ENCODE results near the gene IFNA8. TPM values are rescaled to one million over a fixed set of nuclear protein-coding genes. Genes with fewer than 3 reads are reported as not detected.
"Not testable (repeated sequence)": the region's sequence is repeated elsewhere in the genome, so short reads cannot be mapped to it uniquely, and the experiment has no call there.

IFNA8 gene
- total RNA-seq, 2 experiments from 2014 or later: not detected

DNA sequence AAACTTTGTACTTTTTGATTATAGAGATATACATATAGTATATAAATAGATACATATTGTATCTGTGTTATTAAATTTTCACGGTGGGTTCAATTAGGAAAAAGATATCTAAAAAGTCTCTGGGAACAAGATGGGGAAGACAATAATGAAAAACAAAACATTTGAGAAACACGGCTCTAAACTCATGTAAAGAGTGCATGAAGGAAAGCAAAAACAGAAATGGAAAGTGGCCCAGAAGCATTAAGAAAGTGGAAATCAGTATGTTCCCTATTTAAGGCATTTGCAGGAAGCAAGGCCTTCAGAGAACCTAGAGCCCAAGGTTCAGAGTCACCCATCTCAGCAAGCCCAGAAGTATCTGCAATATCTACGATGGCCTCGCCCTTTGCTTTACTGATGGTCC, 31.2 kb downstream of the IFNA8 start, which contains the start of gene IFNA1:
Gene IFNA1, plus strand, starts transcription at position 301 of the 400 bp plus-strand sequence. Its CDS starts 69 bp downstream, at position 370.
- H3K27ac ChIP-seq (ENCODE audit: low read depth, low read length, poor library complexity, severe bottlenecking): no peak within 1 kb of the TSS
- no peaks in the 10 kb centered on the region for H4K20me1 ChIP-seq (ENCODE audit: insufficient read depth, low read length)
- no peak within 1 kb of the TSS for H3K4me2 ChIP-seq (ENCODE audit: low read length)
- H3K36me3 ChIP-seq (ENCODE audit: insufficient read depth, low read length): no peaks in the 10 kb centered on the region
- BruUV-seq (replicated peaks): no TSS peak
- H3K4me1 ChIP-seq (ENCODE audit: insufficient read depth, low read length, poor library complexity, severe bottlenecking): no peaks in the 10 kb centered on the region
- CTCF ChIA-PET (ENCODE audit: unreplicated experiment): no interaction called here
- no peak within 1 kb of the TSS for H2AFZ ChIP-seq (ENCODE audit: low read length)
- no peaks in the 10 kb centered on the region for H3K9me3 ChIP-seq (ENCODE audit: low read length)
- POLR2A ChIA-PET: interaction anchor here (0.7 kb wide), 2 partner anchors 8 to 1682 kb away, joined by 3 read pairs; no protein-coding TSS in a partner anchor
- TF ChIP-seq, protein P1, sequence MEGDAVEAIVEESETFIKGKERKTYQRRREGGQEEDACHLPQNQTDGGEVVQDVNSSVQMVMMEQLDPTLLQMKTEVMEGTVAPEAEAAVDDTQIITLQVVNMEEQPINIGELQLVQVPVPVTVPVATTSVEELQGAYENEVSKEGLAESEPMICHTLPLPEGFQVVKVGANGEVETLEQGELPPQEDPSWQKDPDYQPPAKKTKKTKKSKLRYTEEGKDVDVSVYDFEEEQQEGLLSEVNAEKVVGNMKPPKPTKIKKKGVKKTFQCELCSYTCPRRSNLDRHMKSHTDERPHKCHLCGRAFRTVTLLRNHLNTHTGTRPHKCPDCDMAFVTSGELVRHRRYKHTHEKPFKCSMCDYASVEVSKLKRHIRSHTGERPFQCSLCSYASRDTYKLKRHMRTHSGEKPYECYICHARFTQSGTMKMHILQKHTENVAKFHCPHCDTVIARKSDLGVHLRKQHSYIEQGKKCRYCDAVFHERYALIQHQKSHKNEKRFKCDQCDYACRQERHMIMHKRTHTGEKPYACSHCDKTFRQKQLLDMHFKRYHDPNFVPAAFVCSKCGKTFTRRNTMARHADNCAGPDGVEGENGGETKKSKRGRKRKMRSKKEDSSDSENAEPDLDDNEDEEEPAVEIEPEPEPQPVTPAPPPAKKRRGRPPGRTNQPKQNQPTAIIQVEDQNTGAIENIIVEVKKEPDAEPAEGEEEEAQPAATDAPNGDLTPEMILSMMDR (conservative IDR thresholded peaks at IDR 0.05; ENCODE audit: low read length): no peak
- intact Hi-C loops (cut with micrococcal nuclease; ENCODE audit: unreplicated experiment): no loop called here
- no peak within 1 kb of the TSS for H3K4me3 ChIP-seq (ENCODE audit: low read depth, low read length, poor library complexity, severe bottlenecking)
- H3K9me2 ChIP-seq (ENCODE audit: insufficient read depth, low read length): no peaks in the 10 kb centered on the region
- H3K79me2 ChIP-seq (ENCODE audit: insufficient read depth, low read depth, low read length): no peaks in the 10 kb centered on the region
- no peak for DNase-seq (ENCODE audit: low spot score)

DNA sequence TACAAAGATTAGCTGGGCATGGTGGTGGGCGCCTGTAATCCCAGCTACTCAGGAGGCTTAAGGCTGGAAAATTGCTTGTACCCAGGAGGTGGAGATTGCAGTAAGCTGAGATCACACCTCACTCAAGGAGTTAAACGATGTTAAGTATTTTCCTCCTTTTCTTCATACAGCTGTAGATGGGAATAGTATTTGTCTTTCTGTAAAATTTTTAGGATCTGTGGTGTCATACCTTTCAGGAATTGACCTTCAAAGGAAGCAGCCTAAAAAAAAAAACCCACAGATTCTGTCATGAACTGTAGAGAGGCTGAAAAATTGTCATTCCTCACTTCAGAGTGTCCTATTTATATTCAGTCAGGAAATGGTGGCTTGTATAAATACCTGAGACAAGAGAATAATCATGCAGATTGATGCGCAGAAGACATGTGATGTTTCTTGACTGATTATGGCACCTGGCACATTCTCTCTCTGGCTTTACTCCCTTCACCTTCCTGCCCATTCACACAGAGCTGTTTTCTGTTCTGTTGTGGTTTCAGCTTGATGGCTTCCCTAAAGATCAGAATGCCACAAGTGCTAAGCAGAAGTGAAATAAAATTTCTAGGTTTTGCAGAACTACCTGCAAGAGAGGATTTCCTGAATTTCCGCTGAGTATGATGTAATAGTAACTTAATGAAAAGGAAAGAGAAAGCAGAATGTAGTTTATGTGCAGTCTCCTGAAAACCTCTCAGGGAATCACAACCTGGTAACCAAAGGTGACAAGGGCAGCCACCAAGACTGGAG, 35.1 kb downstream of the IFNA8 start:
- no peak overlapping the region for H3K4me3 ChIP-seq (ENCODE audit: low read depth, low read length, poor library complexity, severe bottlenecking)
- ChIA-PET CTCF (ENCODE audit: unreplicated experiment) (no interaction called here), POLR2A (interaction anchor here (0.7 kb wide), 1 partner anchor 889 kb away, joined by 3 read pairs; no protein-coding TSS in a partner anchor)
- no peaks in the 10 kb centered on the region for H4K20me1 ChIP-seq (ENCODE audit: insufficient read depth, low read length)
- TF ChIP-seq, protein P1 (conservative IDR thresholded peaks at IDR 0.05; ENCODE audit: low read length): no peak
- no peaks in the 10 kb centered on the region for H3K9me2 ChIP-seq (ENCODE audit: insufficient read depth, low read length)
- H3K9me3 ChIP-seq (ENCODE audit: low read length): no peaks in the 10 kb centered on the region
- peak; percentile 51 for DNase-seq (ENCODE audit: low spot score)
- no peaks in the 10 kb centered on the region for H3K79me2 ChIP-seq (ENCODE audit: insufficient read depth, low read depth, low read length)
- H3K4me2 ChIP-seq (ENCODE audit: low read length): no peak overlapping the region
- no peak overlapping the region for H2AFZ ChIP-seq (ENCODE audit: low read length)
- no peaks in the 10 kb centered on the region for H3K36me3 ChIP-seq (ENCODE audit: insufficient read depth, low read length)
- H3K4me1 ChIP-seq (ENCODE audit: insufficient read depth, low read length, poor library complexity, severe bottlenecking): no peaks in the 10 kb centered on the region
- intact Hi-C loops (cut with micrococcal nuclease; ENCODE audit: unreplicated experiment): no loop called here
- no peak overlapping the region for H3K27ac ChIP-seq (ENCODE audit: low read depth, low read length, poor library complexity, severe bottlenecking)
- BruUV-seq (replicated peaks): no TSS peak

DNA sequence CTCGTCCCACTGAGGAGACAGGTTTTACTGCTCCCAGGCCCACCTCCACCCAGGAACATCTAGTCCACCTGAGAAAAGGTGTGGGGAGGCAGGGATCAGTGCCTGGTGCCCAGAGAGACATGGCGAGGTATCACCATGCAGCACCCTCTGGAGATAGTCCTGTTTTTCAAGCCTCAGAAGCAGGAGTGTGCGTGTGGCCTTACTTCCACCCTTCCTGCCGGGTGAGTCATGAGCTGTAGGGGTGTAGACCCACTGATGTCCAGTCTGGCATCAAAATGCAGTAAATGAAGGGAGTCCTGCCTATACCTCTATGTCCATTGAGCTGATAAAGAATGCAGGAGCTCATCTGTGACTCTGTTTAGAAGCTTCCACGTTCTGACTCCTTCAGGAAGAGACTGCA, 40.4 kb downstream of the IFNA8 start:
- H3K9me3 ChIP-seq (ENCODE audit: low read length); CTCF ChIA-PET (ENCODE audit: unreplicated experiment); H2AFZ ChIP-seq (ENCODE audit: low read length); intact Hi-C loops (cut with micrococcal nuclease; ENCODE audit: unreplicated experiment); H3K4me3 ChIP-seq (ENCODE audit: low read depth, low read length, poor library complexity, severe bottlenecking); BruUV-seq (replicated peaks); H3K27ac ChIP-seq (ENCODE audit: low read depth, low read length, poor library complexity, severe bottlenecking); H3K79me2 ChIP-seq (ENCODE audit: insufficient read depth, low read depth, low read length); POLR2A ChIA-PET; H3K36me3 ChIP-seq (ENCODE audit: insufficient read depth, low read length); H3K4me1 ChIP-seq (ENCODE audit: insufficient read depth, low read length, poor library complexity, severe bottlenecking); DNase-seq (ENCODE audit: low spot score); H4K20me1 ChIP-seq (ENCODE audit: insufficient read depth, low read length); H3K4me2 ChIP-seq (ENCODE audit: low read length); H3K9me2 ChIP-seq (ENCODE audit: insufficient read depth, low read length): not testable (repeated sequence)
